ENCODE measurements around the gene FOXP1. TPM values are rescaled to one million over a fixed set of nuclear protein-coding genes. Genes with fewer than 3 reads are reported as not detected.

FOXP1 gene
- total RNA-seq, 1 experiment from 2014 or later: 58.4 TPM

DNA sequence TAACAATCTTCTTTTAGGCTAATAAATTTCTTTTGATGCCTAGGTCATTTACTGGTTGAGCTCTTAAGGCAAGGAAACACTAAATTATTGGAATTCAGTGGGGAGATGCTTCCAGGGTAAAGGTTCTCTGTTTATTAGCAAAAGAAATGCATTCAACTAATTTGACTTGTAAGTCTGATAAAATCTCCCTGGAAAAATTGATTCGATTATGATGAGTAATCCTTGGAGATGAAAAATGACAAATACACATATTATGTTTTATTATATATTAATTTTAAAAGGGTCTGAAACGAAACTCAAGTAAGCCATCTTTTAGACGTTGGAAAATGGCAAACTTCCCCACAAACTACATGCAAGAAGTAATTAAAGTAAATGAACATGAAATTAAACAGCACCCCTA, 328.0 kb downstream of the FOXP1 start:
- no peaks in the 10 kb centered on the region for H3K9me3 ChIP-seq (ENCODE audit: low read depth, low read length, poor library complexity, severe bottlenecking)
- DNase-seq (ENCODE audit: low spot score): no peak
- no peak overlapping the region for H3K27ac ChIP-seq (ENCODE audit: low read depth, low read length, poor library complexity, severe bottlenecking)
- POLR2A ChIA-PET (ENCODE audit: low non-redundant PET): interaction anchor here (0.7 kb wide), 1 partner anchor 1886 kb away, joined by 3 read pairs; no protein-coding TSS in a partner anchor
- no peaks in the 10 kb centered on the region for H3K27me3 ChIP-seq (replicated peaks; ENCODE audit: insufficient read depth, low read depth, low read length, poor library complexity)
- CTCF ChIA-PET: no interaction called here
- H3K4me3 ChIP-seq (ENCODE audit: low read depth, low read length, poor library complexity, severe bottlenecking): no peak overlapping the region
- BruUV-seq (replicated peaks): no TSS peak
- intact Hi-C loops (cut with micrococcal nuclease; ENCODE audit: unreplicated experiment): no loop called here
- H3K4me1 ChIP-seq (ENCODE audit: insufficient read depth, low read length, poor library complexity, severe bottlenecking): no peaks in the 10 kb centered on the region
- TF ChIP-seq, protein P1, sequence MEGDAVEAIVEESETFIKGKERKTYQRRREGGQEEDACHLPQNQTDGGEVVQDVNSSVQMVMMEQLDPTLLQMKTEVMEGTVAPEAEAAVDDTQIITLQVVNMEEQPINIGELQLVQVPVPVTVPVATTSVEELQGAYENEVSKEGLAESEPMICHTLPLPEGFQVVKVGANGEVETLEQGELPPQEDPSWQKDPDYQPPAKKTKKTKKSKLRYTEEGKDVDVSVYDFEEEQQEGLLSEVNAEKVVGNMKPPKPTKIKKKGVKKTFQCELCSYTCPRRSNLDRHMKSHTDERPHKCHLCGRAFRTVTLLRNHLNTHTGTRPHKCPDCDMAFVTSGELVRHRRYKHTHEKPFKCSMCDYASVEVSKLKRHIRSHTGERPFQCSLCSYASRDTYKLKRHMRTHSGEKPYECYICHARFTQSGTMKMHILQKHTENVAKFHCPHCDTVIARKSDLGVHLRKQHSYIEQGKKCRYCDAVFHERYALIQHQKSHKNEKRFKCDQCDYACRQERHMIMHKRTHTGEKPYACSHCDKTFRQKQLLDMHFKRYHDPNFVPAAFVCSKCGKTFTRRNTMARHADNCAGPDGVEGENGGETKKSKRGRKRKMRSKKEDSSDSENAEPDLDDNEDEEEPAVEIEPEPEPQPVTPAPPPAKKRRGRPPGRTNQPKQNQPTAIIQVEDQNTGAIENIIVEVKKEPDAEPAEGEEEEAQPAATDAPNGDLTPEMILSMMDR (conservative IDR thresholded peaks at IDR 0.05; ENCODE audit: low read depth, low read length): no peak
- no peak for TF ChIP-seq EZH2 (IDR thresholded peaks at IDR 0.05; ENCODE audit: borderline replicate concordance, low read depth, low read length, poor library complexity, severe bottlenecking)
- H3K36me3 ChIP-seq (ENCODE audit: insufficient read depth, low read length, poor library complexity, severe bottlenecking): no peaks in the 10 kb centered on the region

DNA sequence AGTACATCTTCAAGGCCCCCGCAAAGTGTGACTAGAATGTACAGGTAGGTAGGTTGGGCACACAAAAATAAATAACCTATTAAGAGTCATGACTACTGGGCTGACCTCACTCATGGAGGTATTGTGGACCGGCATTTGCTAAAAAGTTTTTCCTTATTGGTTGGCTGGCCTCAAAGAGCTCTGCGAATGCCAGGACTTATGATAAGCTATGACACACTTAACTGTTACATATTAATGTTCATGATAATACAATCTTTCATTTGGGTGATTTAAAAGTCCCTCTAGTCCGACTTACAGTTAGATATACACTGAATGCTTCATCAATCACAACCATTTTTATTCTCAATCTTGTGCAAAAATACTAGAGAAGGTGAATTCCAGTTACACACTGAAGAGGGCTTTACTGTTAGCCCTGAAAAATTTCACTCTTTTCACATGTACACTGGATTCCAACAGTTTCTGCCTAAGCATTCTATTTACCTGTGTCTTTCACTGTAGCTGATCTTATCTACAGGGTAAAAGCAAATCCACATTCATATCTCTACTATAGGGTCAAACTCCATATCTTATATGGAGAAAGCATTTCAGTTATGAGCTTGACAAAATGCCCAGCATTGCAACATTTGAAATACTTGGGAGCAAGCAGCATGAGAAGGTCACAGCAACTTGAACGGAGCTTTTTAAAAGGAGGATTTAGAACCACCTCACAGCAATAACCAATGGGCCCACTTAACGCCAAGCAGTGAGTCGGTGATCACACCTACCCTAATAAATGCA, 329.1 kb downstream of the FOXP1 start:
- ChIA-PET POLR2A (ENCODE audit: low non-redundant PET) (no interaction called here), CTCF (no interaction called here)
- H3K27me3 ChIP-seq (replicated peaks; ENCODE audit: insufficient read depth, low read depth, low read length, poor library complexity): no peaks in the 10 kb centered on the region
- no peak overlapping the region for H3K4me3 ChIP-seq (ENCODE audit: low read depth, low read length, poor library complexity, severe bottlenecking)
- intact Hi-C loops (cut with micrococcal nuclease; ENCODE audit: unreplicated experiment): no loop called here
- no peak overlapping the region for H3K27ac ChIP-seq (ENCODE audit: low read depth, low read length, poor library complexity, severe bottlenecking)
- no peak for DNase-seq (ENCODE audit: low spot score)
- no peaks in the 10 kb centered on the region for H3K36me3 ChIP-seq (ENCODE audit: insufficient read depth, low read length, poor library complexity, severe bottlenecking)
- no peaks in the 10 kb centered on the region for H3K9me3 ChIP-seq (ENCODE audit: low read depth, low read length, poor library complexity, severe bottlenecking)
- no peaks in the 10 kb centered on the region for H3K4me1 ChIP-seq (ENCODE audit: insufficient read depth, low read length, poor library complexity, severe bottlenecking)
- no TSS peak for BruUV-seq (replicated peaks)
- no peak for TF ChIP-seq EZH2 (IDR thresholded peaks at IDR 0.05; ENCODE audit: borderline replicate concordance, low read depth, low read length, poor library complexity, severe bottlenecking)
- TF ChIP-seq, protein P1 (conservative IDR thresholded peaks at IDR 0.05; ENCODE audit: low read depth, low read length): no peak

DNA sequence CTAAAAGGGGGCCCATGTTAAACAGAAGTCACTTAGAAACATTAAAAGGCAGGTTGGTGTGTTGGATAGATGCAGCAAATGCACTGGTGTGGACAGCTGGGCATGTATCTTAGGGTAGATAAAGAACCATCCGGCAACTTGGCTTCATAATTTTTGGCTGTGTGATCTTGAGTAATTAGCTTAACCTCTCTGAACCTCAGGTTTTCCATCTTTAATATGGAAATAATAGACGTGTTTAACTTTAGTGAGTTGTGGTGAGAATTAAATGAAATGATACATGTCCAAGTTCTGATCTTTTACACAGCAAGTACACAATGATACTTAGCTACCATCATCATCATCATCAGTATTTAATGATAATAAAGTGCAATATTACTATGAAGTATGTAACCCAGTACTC, 330.4 kb downstream of the FOXP1 start:
- H3K9me3 ChIP-seq (ENCODE audit: low read depth, low read length, poor library complexity, severe bottlenecking): no peaks in the 10 kb centered on the region
- CTCF ChIA-PET: no interaction called here
- H3K4me3 ChIP-seq (ENCODE audit: low read depth, low read length, poor library complexity, severe bottlenecking): no peak overlapping the region
- no peaks in the 10 kb centered on the region for H3K27me3 ChIP-seq (replicated peaks; ENCODE audit: insufficient read depth, low read depth, low read length, poor library complexity)
- no TSS peak for BruUV-seq (replicated peaks)
- intact Hi-C loops (cut with micrococcal nuclease; ENCODE audit: unreplicated experiment): no loop called here
- no peaks in the 10 kb centered on the region for H3K36me3 ChIP-seq (ENCODE audit: insufficient read depth, low read length, poor library complexity, severe bottlenecking)
- no peak for DNase-seq (ENCODE audit: low spot score)
- TF ChIP-seq, protein P1 (conservative IDR thresholded peaks at IDR 0.05; ENCODE audit: low read depth, low read length): no peak
- TF ChIP-seq EZH2 (IDR thresholded peaks at IDR 0.05; ENCODE audit: borderline replicate concordance, low read depth, low read length, poor library complexity, severe bottlenecking): no peak
- POLR2A ChIA-PET (ENCODE audit: low non-redundant PET): no interaction called here
- no peak overlapping the region for H3K27ac ChIP-seq (ENCODE audit: low read depth, low read length, poor library complexity, severe bottlenecking)
- no peaks in the 10 kb centered on the region for H3K4me1 ChIP-seq (ENCODE audit: insufficient read depth, low read length, poor library complexity, severe bottlenecking)
